Activated gamma-delta T cell treated with anti-CD3 and anti-CD28 coated beads, Interleukin-2, amount 50 U/mL, for 16 hours (primary cell): ENCODE data around the gene RBM18.

Experiments used
- DNase-seq: peaks from one replicate; pipeline ENCODE4 v3.0.0-alpha.2; 2020; ENCODE audit warnings: low read depth

RBM18 gene

GRCh38 chr9:122204055-122204454, 60.6 kb downstream of the RBM18 start:
- DNase-seq = no peak

- DNase-seq = no peak
These were observed 62.5 kb downstream of the RBM18 start for GRCh38 chr9:122202111-122202510.

- no peak for DNase-seq
These were observed 63.0 kb downstream of the RBM18 start for GRCh38 chr9:122201641-122202040.

GRCh38 chr9:122200960-122201595, 63.6 kb downstream of the RBM18 start:
- DNase-seq = no peak

GRCh38 chr9:122197882-122198281, 66.8 kb downstream of the RBM18 start:
- DNase-seq = no peak

- DNase-seq = no peak
These were observed 67.2 kb downstream of the RBM18 start for GRCh38 chr9:122197426-122197825.

GRCh38 chr9:122195875-122196274, 68.8 kb downstream of the RBM18 start:
- DNase-seq = no peak

- no peak for DNase-seq
These were observed 71.0 kb downstream of the RBM18 start for GRCh38 chr9:122193651-122194050.

GRCh38 chr9:122192914-122193525, 71.6 kb downstream of the RBM18 start:
- DNase-seq = no peak

- DNase-seq = no peak
These were observed 72.3 kb downstream of the RBM18 start for GRCh38 chr9:122192261-122192875.

GRCh38 chr9:122191584-122191983, 73.1 kb downstream of the RBM18 start:
- no peak for DNase-seq

- DNase-seq = no peak
These were observed 73.9 kb downstream of the RBM18 start for GRCh38 chr9:122190597-122191381.

GRCh38 chr9:122188369-122188768, 76.3 kb downstream of the RBM18 start:
- no peak for DNase-seq
